GM21381 (cell line): ENCODE results near the gene HSPB1.
"Not testable (repeated sequence)": the region's sequence is repeated elsewhere in the genome, so short reads cannot be mapped to it uniquely, and the experiment has no call there.

Source experiments
- ATAC-seq: cut with Tn5 transposase; IDR thresholded peaks from one replicate; pipeline ENCODE4 v1.9.1; 2021; ENCODE audit warnings: mild to moderate bottlenecking, moderate library complexity; ENCODE audit not compliant: unreplicated experiment

Gene HSPB1

DNA sequence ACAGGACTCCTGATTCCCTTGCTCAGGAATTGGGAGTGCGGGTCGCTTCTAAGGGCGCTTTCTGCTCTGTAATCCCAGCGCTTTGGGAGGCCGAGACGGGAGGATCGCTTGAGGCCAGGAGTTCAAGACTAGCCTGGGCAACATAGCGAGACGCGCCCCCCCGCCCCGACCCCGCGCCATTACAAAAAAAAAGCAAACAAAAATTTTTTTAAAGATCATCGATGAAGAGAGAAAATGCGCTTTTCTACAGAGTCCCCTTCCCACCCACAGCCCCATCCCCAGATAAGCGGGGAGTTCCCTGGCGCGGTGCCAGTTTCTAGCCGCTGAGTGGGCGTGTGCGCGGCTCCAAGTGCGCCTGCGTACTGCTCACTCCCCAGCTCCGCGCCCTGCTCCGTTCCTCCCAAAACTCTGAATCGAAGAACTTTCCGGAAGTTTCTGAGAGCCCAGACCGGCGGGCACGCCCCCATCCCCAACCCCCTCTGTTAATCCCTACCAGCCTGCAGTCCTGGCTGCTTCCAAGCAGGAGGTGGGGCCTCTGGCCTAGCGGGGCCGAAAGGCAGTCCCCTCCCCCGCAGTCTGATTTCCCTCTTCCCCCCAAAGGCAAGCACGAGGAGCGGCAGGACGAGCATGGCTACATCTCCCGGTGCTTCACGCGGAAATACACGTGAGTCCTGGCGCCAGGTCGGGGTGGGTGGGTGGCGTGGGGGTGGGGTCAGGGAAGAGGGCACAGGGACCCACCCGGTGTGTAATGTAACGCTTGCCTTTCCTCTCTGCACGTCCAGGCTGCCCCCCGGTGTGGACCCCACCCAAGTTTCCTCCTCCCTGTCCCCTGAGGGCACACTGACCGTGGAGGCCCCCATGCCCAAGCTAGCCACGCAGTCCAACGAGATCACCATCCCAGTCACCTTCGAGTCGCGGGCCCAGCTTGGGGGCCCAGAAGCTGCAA, 1.0 kb downstream of the HSPB1 start:
- peak; percentile 38 for ATAC-seq

DNA sequence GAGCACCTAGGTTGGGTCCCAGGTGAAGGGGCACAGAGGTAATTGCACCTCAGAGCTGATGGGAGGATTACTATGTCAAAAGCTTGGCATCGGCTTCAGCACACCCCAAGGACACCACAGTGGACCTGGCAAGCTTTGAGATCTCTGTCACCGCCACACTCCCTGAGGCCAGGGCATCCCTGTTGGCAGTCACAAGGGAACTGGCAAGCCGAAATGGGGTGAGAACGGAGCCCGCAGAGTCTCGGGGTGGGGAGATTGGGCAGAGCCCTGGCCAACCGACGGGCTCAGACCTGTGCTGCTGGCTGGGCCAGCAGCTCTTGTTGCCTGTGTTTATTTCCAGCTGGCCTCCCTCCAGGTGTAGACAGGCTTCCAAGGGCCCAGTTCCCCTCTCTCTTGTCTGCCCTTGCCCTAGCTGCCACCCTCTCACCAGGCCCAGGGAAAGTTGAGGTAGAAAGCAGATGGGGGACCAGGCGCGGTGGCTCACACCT, 2.5 kb downstream of the HSPB1 start:
- no peak for ATAC-seq

DNA sequence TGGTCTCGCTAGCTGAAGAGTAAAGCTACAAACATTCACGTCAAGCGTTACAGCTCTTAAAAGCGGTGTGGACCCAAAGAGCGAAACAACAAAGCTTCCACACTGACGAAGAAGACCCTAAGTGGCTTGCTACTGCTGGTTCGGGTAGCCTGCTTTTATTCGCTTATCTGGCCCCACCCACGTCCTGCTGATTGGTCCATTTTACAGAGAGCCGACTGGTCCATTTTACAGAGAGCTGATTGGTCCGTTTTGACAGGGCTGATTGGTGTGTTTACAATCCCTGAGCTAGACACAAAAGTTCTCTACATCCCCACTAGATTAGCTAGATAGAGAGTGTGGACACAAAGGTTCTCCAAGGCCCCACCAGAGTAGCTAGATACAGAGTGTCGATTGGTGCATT, 6.4 kb downstream of the HSPB1 start:
- ATAC-seq = not testable (repeated sequence)

DNA sequence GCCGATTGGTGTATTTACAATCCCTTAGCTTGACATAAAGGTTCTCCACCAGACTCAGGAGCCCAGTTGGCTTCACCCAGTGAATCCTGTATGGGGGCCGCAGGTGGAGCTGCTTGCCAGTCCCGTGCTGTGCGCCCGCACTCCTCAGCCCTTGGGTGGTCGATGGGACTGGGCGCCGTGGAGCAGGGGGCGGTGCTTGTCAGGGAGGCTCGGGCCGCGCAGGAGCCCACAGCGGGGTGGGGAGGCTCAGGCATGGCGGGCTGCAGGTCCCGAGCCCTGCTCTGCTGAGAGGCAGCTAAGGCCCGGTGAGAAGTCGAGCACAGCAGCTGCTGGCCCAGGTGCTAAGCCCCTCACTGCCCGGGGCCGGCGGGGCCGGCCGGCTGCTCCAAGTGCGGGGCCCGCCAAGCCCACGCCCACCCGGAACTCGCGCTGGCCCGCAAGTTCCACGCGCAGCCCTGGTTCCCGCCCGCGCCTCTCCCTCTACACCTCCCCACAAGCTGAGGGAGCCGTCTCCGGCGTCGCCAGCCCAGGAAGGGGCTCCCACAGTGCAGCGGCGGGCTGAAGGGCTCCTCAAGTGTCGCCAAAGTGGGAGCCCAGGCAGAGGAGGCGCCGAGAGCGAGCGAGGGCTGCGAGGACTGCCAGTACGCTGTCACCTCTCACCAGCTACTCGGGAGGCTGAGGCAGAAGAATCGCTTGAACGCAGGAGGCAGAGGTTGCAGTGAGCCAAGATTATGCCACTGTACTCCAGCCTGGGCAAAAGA, 7.0 kb downstream of the HSPB1 start:
- not testable (repeated sequence) for ATAC-seq

DNA sequence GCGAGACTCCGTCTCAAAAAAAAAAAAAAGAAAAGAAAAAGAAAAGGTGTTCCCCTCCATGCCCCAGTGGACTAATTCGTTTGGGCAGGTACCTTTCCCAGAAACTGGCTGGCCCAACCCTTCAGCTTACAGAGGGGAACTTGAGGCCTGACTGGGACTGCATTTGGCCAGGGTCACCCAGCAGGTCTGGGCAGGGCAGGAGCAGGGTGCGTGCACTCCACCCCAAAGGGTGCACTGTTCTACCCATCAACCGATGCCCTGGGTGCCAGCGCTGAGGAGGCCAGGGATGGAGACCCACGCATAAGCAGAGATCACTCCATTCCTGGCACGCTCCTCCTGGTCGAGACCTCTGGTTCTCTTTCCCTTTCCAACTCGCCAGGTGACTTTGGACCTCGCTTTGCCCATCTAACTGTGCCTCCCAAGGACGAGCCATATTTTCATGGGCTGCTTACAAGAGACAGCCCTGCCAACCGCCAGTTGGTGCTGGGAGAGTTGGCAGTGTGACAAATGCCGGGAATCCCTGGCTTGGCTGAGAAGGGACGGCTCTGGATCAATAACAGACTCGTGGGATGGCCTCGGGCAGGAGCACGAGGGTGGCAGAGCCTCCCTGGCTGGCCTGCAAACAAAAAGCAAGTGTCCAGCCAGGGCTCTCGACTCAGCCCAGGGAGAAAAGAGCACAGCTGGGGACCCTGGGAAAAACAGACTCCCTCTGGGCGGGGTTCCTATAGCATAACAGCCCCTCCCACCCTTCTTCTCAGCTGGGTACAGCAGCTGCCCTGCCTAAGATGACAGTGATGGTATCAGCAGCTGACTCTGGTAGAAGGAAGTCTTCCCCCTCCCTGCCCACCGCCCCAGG, 7.9 kb downstream of the HSPB1 start:
- no peak for ATAC-seq

DNA sequence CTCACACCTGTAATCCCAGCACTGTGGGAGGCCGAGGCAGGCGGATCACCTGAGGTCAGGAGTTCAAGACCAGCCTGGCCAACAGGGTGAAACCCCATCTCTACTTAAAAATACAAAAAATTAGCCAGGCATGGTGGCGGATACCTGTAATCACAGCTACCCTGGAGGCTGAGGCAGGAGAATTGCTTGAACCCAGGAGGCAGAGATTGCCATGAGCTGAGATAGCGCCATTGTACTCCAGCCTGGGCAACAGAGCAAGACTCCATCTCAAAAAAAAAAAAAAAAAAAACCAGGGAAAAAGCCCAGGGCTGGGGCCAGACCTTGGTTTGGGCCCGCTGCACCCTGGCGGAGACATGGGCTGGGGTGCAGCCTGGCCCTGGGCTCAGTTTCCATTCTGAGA, 9.4 kb downstream of the HSPB1 start:
- not testable (repeated sequence) for ATAC-seq

DNA sequence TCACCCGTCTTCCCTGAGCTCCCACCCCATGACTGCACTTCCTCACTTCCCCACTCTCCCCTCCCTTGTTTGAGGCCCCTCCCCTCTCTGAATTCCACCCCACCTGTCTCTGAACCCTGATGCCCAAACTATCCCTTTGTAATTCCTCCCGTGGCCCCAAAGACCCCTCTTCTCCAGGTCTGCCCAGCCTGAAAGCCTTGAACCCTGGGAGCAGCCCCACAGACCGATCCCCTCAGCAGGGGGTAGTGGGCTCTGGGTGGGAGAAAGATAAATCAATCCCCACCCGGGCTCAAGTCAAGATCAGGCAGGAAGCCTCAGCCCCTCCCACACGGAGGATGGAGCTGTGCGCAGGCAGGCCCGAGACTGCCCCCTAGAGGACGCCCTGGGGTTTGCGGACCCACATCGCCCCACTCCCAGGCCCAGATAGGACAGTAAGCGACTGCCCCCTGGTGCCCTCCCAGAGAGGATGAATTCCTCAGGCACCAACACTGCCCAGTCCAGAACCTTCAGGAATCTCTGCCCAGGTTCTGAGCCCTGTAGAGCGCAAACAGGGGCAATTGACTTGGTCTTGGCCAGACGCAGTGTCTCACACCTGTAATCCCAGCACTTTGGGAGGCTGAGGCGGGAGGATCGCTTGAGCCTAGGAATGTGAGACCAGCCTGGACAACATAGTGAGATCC, 11.7 kb downstream of the HSPB1 start:
- no peak for ATAC-seq

DNA sequence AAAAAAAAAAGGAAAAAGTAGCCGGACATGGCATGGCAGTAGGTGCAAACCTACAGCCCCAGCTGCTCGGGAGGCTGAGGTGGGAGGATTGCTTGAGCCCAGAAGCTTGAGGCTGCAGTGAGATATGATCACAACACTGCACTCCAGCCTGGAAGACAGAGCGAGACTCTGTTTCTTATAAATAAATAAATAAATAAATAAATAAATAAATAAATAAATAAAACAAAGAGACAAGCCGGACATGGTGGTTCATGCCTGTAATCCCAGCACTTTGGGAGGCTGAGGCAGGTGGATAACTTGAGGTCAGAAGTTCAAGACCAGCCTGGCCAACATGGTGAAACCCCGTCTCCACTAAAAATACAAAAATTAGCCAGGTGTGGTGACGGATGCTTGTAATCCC, 12.3 kb downstream of the HSPB1 start:
- not testable (repeated sequence) for ATAC-seq

DNA sequence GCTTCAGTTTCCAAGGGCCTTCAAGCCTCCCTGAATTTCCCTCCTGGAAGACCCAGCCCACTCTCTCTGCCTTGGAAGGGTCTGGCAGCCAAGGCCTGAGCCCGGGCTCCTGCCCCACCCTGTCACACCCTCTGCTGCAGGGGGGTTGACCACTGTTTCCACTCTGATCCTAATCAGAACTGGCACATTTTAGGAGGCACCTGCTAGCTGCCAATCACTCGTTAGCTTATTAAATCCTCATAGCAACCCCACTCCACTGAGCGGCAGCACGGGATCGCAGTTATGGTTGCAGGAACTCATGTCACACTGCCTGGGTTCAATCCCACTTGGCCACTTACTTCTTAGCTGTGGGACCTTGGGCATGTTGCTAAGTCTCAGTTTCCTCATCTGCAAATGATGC, 12.9 kb downstream of the HSPB1 start:
- no peak for ATAC-seq

DNA sequence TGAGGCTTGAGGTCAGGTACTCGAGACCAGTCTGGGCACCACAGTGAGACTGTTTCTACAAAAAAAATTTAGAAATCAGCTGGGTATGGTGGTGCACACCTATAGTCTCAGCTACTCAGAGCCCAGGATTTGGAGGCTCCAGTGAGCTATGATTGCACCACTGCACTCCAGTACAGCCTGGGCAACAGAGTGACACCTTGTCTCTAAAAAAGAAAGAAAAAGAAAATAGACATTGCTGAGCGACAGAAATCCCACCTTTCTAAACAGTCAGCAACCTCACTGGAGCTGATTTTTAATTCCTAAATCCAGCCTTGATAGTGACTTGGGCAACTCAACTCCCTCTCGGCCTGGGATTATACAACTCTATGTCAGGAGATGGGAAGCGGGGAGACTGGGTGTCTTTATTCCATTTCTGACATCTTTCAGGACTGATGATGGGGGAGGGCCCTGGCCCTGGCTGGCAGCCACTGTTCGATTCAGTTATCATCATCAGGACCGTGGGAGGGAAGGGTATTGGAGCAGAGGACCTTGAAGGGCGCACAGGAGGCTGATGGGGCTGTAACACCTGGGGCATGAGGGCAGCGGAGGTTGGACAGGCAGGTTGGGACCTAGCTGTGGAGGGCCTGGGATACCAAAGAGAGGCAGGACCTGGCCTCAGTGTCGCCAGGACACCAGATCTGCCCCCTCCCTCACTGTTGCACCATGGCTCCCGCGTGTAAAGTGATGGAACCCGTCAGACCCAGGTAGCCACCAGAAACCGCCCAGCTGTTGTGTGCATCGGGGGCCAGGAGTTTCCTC, 14.7 kb downstream of the HSPB1 start:
- no peak for ATAC-seq

DNA sequence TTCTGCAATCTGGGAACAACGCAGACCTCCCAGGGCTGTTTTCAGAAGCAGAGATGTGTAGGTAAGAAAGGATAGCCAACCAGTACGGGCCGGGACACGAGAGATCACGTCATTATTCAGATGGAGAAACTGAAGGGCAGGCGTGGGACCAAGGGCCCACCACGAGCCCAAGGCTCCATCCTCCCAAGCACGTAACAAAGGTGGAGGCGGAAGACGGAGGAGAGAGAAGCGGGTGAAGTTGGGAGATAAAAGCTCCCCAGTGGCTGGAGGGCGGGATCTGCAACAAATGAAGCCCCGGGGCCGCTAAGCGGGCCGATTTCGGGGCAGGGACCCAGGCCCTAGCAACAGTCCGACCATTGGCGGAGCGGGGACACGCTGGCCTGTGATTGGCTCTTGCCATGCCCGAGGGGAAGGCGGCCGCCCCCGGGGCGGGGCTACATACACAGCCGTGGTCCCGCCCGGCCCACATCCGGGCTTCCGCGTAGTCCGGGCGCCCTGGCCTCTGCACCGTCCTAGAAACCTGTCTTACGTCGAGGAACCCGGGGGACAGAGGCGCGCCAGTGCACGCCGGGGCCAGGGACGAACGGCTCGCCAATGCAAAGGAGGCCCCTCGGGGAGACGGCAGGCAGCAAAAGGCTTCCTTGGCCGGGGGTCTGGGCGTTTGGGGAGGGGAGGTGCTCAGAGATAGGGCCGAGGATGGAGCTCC, 15.5 kb downstream of the HSPB1 start:
- ATAC-seq = peak; percentile 89

DNA sequence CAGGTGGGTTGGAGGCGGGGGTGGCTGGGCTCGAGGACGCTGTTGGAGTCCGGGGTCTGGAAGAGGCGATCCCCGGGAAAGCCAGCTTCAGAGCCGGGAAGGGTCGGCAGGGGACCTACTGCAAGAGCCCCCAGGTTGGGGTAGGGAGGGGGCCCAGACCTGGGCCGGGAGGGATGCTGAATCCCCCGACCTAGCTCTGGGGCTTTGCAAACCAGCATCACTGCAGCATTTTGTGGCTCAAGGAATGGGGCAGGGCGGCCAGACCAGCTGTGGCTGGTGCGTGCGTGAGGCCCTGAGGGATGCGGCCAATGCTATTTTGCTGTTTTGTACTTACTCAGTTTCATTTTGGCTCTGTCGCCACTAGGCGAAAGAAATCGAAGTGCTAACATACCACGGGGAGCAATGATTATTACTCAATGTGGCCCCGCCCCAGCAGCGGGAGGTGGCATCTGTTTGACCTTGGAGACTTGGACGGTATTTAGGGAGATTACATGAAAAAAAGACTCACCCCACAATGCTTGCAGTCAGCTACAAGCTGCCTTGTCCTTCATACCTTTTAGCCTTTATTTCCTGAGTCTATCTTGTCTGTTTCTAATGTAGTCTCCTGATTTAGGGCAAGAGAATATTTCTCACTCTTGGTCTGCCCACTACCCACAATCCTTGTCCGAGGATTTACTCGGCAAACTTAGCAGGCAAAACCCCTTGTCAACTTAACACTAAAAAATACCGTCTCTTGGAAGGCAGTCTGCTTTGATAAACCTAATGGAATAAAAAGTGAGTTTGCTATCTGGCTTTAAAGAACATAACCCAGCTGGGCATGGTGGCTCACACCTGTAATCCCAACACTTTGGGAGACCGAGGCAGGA, 16.2 kb downstream of the HSPB1 start:
- peak; percentile 41 for ATAC-seq

DNA sequence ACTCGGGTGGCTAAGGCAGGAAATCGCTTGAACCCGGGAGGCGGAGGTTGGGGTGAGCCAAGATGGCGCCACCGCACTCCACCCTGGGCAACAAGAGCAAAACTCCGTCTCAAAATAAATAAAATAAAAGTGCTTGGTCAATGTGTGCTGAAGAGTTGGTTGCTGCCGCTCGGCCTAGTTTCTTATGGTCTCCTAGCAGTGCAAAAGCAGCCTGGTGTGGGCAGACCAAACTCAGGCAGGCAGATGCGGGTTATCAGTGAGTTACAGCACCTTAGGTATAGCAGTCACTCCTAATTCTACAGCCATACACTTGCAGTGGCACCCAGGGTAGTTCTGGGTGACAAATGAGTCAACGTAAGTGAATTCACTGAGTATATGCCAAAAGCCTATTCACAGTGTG, 22.6 kb downstream of the HSPB1 start:
- no peak for ATAC-seq

DNA sequence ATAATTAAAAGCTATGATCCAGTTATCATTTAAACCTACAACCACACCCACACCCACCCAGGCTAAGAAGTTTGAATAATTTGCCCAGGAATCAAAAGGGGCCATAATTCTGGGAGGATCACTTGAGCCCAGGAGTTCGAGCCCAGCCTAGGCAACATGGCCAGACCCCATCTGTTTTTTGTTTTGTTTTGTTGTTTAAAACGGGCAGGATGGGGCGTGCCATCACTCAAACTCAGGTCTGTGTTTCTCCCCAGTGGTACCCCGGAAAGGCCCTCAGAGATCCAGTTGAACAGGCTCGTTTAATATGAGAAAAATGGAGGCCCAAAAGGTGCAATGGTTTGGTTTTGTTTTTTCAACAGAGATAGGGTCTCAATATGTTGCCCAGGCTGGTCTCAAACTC, 23.3 kb downstream of the HSPB1 start:
- ATAC-seq = no peak

DNA sequence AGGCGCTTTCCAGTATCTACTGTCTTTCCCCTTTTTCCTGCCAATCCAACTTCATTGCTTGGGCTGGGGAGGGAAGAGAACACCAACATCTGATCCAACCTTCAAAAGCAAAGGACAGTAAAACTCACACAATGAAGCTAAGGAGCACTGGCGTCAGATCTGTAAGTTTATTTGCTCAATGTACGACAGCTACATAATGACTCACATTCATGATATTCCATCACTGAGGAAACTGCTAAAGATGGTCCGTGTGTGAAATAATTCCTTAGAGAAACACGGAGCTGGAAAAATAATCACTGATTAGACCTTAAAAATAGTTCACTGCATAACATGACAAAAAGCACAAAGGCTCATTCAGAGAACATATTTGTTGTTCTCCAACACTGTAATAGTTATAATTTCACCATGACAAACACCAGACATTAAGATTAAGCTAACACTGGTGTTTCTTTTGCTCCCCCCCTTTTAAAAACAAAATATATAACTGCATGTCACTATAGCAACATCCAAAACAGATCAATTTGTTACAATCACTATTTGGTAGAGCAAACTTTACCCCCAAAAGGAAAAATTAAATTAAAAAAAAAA, 24.3 kb downstream of the HSPB1 start:
- no peak for ATAC-seq

DNA sequence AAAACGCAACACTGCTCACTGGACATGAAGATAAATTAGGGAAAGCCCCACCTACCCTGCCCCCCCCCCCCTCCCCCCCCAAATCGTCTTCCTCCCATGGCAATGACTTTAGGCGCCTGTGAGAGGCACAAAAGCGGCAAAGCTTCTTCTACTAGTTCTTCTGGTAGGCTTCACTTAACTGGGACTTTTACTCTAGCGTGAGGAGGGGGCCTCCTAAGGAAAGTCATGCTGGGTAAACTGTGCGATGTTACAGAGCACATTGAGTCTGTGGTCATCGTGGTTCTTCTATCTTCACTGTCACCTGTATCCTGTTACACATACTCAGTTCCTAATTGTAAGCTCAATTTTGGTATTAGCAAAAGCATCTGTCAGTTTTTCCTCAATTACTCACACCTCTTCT, 25.1 kb downstream of the HSPB1 start:
- ATAC-seq = no peak

DNA sequence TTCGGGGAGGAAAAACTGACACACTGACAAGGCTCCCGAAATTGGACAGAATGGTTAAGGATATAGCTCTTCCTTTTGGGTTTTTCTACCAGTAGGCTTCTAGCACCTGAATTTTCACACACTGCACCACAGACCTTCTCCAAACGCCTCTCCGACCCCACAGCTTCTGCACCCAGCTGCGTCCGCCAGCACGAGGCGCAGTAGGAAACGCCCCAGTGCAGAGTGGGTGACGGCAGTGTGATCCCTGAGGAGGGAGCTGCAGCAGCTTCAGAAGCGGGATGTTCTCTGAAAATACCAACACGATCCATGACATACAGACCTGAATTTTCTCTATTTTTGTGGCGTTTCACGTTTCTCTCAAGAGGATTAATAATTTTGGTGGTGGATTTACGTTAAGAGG, 25.9 kb downstream of the HSPB1 start:
- no peak for ATAC-seq

DNA sequence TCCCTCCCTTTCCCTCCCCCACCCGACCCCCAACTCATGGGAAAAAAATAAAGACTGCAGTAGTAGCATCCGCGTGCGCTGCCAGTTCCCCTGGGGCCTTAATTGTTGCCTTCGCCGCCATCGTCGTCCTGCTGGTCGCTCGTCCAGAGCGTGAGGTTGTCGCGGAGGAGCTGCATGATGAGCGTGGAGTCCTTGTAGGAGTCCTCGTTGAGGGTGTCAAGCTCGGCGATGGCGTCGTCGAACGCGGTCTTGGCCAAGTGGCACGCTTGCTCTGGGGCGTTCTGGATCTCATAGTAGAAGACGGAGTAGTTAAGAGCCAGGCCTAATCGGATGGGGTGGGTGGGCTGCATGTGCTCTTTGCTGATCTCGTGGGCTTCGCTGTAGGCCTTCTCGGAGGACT, 27.0 kb downstream of the HSPB1 start:
- no peak for ATAC-seq
